ENCODE measurements around the gene CD151. TPM values are rescaled to one million over a fixed set of nuclear protein-coding genes. Genes with fewer than 3 reads are reported as not detected.

CD151 gene
- polyA plus RNA-seq, 1 of the 3 experiments (the other 2 are of a cell fraction), result 922 TPM

GRCh38 chr11:823441-824291 is 9.1 kb upstream of the CD151 start (continued):
- TF ChIP-seq TEAD4 (IDR thresholded peaks at IDR 0.05; ENCODE audit: borderline replicate concordance, insufficient read depth), result no peak
- TF ChIP-seq MEF2A (IDR thresholded peaks at IDR 0.05; ENCODE audit: borderline replicate concordance, low read depth), result no peak
- no peak for TF ChIP-seq NRF1 (IDR thresholded peaks at IDR 0.05; ENCODE audit: low read depth, low read length)
- no peak for TF ChIP-seq GATA2 (CRISPR knock-in tag; IDR thresholded peaks at IDR 0.05)

- no peak overlapping the region for H2AFZ ChIP-seq (ENCODE audit: low read depth)
- no peak overlapping the region for H3K9ac ChIP-seq
- ChIA-PET CTCF (no interaction called here), POLR2A (no interaction called here)
- 99% methylated on average over 42 of the region's 59 CpGs for WGBS (ENCODE audit: low lambda C conversion rate)
- no peaks in the 10 kb centered on the region for H3K9me2 ChIP-seq
- H3K4me1 ChIP-seq (ENCODE audit: control insufficient read depth in 1 of 2, insufficient read depth in 2 of 2, low read depth in 1 of 2, low read length in 1 of 2), result peaks cover 14 to 23% of the 10 kb centered on the region in 2 experiments; a peak in 3 of 4 replicates
- H3K4me2 ChIP-seq, result no peak overlapping the region
- peaks cover 7% of the 10 kb centered on the region for H3F3A ChIP-seq (replicated peaks; ENCODE audit: insufficient read depth)
- no peaks in the 10 kb centered on the region for H3K9me3 ChIP-seq
- no peak overlapping the region for H3K27ac ChIP-seq (ENCODE audit: low read depth in 2 of 2, low read length in 1 of 2)
- no peaks in the 10 kb centered on the region for H3K27me3 ChIP-seq (ENCODE audit: insufficient read depth)
- H3K36me3 ChIP-seq (replicated peaks in 1 of 2; ENCODE audit: control insufficient read depth in 1 of 2, insufficient read depth in 2 of 2, low read length in 1 of 2), result peaks cover 0 to 21% of the 10 kb centered on the region in 2 experiments
- H4K20me1 ChIP-seq (ENCODE audit: insufficient read depth), result peaks cover 31% of the 10 kb centered on the region
- no peak for DNase-seq
- TF ChIP-seq GABPA (IDR thresholded peaks at IDR 0.05; ENCODE audit: low read depth) (no peak), RAD21 (IDR thresholded peaks at IDR 0.05; ENCODE audit: low read length) (no peak), TCF12 (IDR thresholded peaks at IDR 0.05) (no peak), SMC3 (IDR thresholded peaks at IDR 0.05; ENCODE audit: low read depth, low read length) (no peak), PBX3 (IDR thresholded peaks at IDR 0.05) (no peak), MAX (IDR thresholded peaks at IDR 0.05; ENCODE audit: low read depth) (no peak), EZH2phosphoT487 (IDR thresholded peaks at IDR 0.05; ENCODE audit: borderline replicate concordance, low read depth) (no peak), FOXM1 (IDR thresholded peaks at IDR 0.05; ENCODE audit: low read depth) (no peak), FOSL2 (IDR thresholded peaks at IDR 0.05; ENCODE audit: borderline replicate concordance, low read depth) (no peak), NFIC (IDR thresholded peaks at IDR 0.05; ENCODE audit: borderline replicate concordance) (no peak), ELF1 (IDR thresholded peaks at IDR 0.05) (no peak), ZBTB33 (IDR thresholded peaks at IDR 0.05; ENCODE audit: borderline replicate concordance, low read depth) (no peak), NRF1 (IDR thresholded peaks at IDR 0.05; ENCODE audit: low read depth, low read length) (no peak), POLR2AphosphoS5 (IDR thresholded peaks at IDR 0.05; ENCODE audit: low read depth, low read length) (no peak), RCOR1 (IDR thresholded peaks at IDR 0.05; ENCODE audit: low read length) (no peak), TEAD4 (IDR thresholded peaks at IDR 0.05; ENCODE audit: borderline replicate concordance, insufficient read depth) (no peak), MEF2A (IDR thresholded peaks at IDR 0.05; ENCODE audit: borderline replicate concordance, low read depth) (no peak), JUND (IDR thresholded peaks at IDR 0.05) (no peak)
- H3K79me2 ChIP-seq (ENCODE audit: insufficient read depth), result peaks cover 26% of the 10 kb centered on the region
- no peak overlapping the region for H3K4me3 ChIP-seq (ENCODE audit: low read depth in 2 of 2, low read length in 1 of 2)
Measured at GRCh38 chr11:824292-824880, 8.4 kb upstream of the CD151 start.

Measured in SK-N-SH (cell line).